ENCODE data around the gene ZNF672.

- TF ChIP-seq MYC (IDR thresholded peaks at IDR 0.05; ENCODE audit: low read depth, low read length) (no peak), CTCF (IDR thresholded peaks at IDR 0.05; ENCODE audit: low read depth, low read length) (no peak)
These were observed 45.7 kb upstream of the ZNF672 start for GRCh38 chr1:248792342-248792741.
